H9 (cell line): ENCODE data around the gene CDC42EP3. TPM values are rescaled to one million over a fixed set of nuclear protein-coding genes. Genes with fewer than 3 reads are reported as not detected.

Experiments used
- DNase-seq: peaks from one replicate; pipeline ENCODE4 v3.0.0-alpha.2; 2017
- H2AFZ ChIP-seq: one replicate; pipeline ENCODE4 v1.6.1; 2013; ENCODE audit warnings: mild to moderate bottlenecking, low read length, control low read depth, moderate library complexity
- H2AK5ac ChIP-seq: 2 replicates; pipeline ENCODE4 v1.6.1; 2013; ENCODE audit warnings: low read length, control low read depth, mixed read lengths; ENCODE audit not compliant: insufficient read length
- H2BK120ac ChIP-seq: one replicate; pipeline ENCODE4 v1.6.1; 2013; ENCODE audit warnings: low read depth, mild to moderate bottlenecking, low read length, control low read depth, inconsistent platforms; ENCODE audit not compliant: poor library complexity, severe bottlenecking
- H2BK12ac ChIP-seq: 2 replicates; pipeline ENCODE4 v1.6.1; 2013; ENCODE audit warnings: low read length, control low read depth, mixed read lengths, low read depth; ENCODE audit not compliant: insufficient read length
- H2BK15ac ChIP-seq: 2 replicates; pipeline ENCODE4 v1.6.1; 2013; ENCODE audit warnings: low read depth, low read length, control low read depth
- H2BK20ac ChIP-seq: one replicate; pipeline ENCODE4 v1.6.1; 2013; ENCODE audit warnings: low read depth, mild to moderate bottlenecking, low read length, control low read depth, inconsistent platforms; ENCODE audit not compliant: poor library complexity, severe bottlenecking
- H2BK5ac ChIP-seq: 2 replicates; pipeline ENCODE4 v1.6.1; 2013; ENCODE audit warnings: low read length, control low read depth, mixed read lengths; ENCODE audit not compliant: insufficient read length
- H3K14ac ChIP-seq: 2 replicates; pipeline ENCODE4 v1.6.1; 2013; ENCODE audit warnings: low read length, control low read depth; ENCODE audit not compliant: insufficient read depth
- H3K18ac ChIP-seq: 2 replicates; pipeline ENCODE4 v1.6.1; 2013; ENCODE audit warnings: low read depth, mild to moderate bottlenecking, mixed read lengths, low read length, control low read depth; ENCODE audit not compliant: insufficient read length
- H3K23ac ChIP-seq: 2 replicates; pipeline ENCODE4 v1.6.1; 2013; ENCODE audit warnings: low read length, control low read depth, mixed read lengths, low read depth; ENCODE audit not compliant: insufficient read length
- H3K23me2 ChIP-seq: 2 replicates; pipeline ENCODE4 v1.6.1; 2013; ENCODE audit warnings: low read depth, mild to moderate bottlenecking, mixed read lengths, low read length, control low read depth; ENCODE audit not compliant: insufficient read length, poor library complexity, severe bottlenecking
- H3K27ac ChIP-seq: 2 replicates; pipeline ENCODE4 v1.5.1; 2013; ENCODE audit warnings: low read length, control low read depth, mixed read lengths, low read depth; ENCODE audit not compliant: insufficient read length
- H3K27me3 ChIP-seq: 2 replicates; pipeline ENCODE4 v1.6.1; 2013; ENCODE audit warnings: low read length, control low read depth, inconsistent platforms; ENCODE audit not compliant: insufficient read depth
- H3K4ac ChIP-seq: 2 replicates; pipeline ENCODE4 v1.6.1; 2013; ENCODE audit warnings: low read depth, mild to moderate bottlenecking, control low read depth, inconsistent platforms, low read length, moderate library complexity
- H3K4me1 ChIP-seq: 2 replicates; pipeline ENCODE4 v1.6.1; 2013; ENCODE audit warnings: low read length, control low read depth, inconsistent platforms; ENCODE audit not compliant: insufficient read depth
- H3K4me2 ChIP-seq: 2 replicates; pipeline ENCODE4 v1.6.1; 2013; ENCODE audit warnings: low read length, control low read depth, mixed read lengths; ENCODE audit not compliant: insufficient read length, insufficient read depth
- H3K56ac ChIP-seq: 2 replicates; pipeline ENCODE4 v1.6.1; 2013; ENCODE audit warnings: low read depth, mild to moderate bottlenecking, mixed read lengths, low read length, control low read depth; ENCODE audit not compliant: insufficient read length
- H3K79me1 ChIP-seq: 2 replicates; pipeline ENCODE4 v1.6.1; 2013; ENCODE audit warnings: low read depth, mild to moderate bottlenecking, moderate library complexity, low read length, control low read depth, inconsistent platforms; ENCODE audit not compliant: insufficient read depth, poor library complexity, severe bottlenecking
- H3K79me2 ChIP-seq: 2 replicates; pipeline ENCODE4 v1.6.1; 2013; ENCODE audit warnings: low read length, control low read depth, inconsistent platforms; ENCODE audit not compliant: insufficient read depth
- H3K9ac ChIP-seq: 2 replicates; pipeline ENCODE4 v1.6.1; 2013; ENCODE audit warnings: low read length, control low read depth, mixed read lengths; ENCODE audit not compliant: insufficient read length; ENCODE audit errors: extremely low read depth
- H3K9me3 ChIP-seq: one replicate; pipeline ENCODE4 v1.6.1; 2013; ENCODE audit warnings: low read depth, low read length, inconsistent platforms; ENCODE audit not compliant: control insufficient read depth
- H3T11ph ChIP-seq: one replicate; pipeline ENCODE4 v1.6.1; 2013; ENCODE audit warnings: mild to moderate bottlenecking, low read length, control low read depth, inconsistent platforms
- H4K20me1 ChIP-seq: one replicate; pipeline ENCODE4 v1.6.1; 2013; ENCODE audit not compliant: control insufficient read depth, insufficient read length, insufficient read depth
- H4K5ac ChIP-seq: 2 replicates; pipeline ENCODE4 v1.6.1; 2013; ENCODE audit warnings: low read depth, mild to moderate bottlenecking, mixed read lengths, low read length, control low read depth; ENCODE audit not compliant: insufficient read length
- H4K8ac ChIP-seq: replicated peaks from 2 replicates; pipeline ENCODE4 v1.6.1; 2013; ENCODE audit warnings: low read length, control low read depth, mixed read lengths, low read depth; ENCODE audit not compliant: insufficient read length
- H4K91ac ChIP-seq: 2 replicates; pipeline ENCODE4 v1.6.1; 2013; ENCODE audit warnings: low read depth, mild to moderate bottlenecking, moderate library complexity, mixed read lengths, low read length, control low read depth; ENCODE audit not compliant: insufficient read length
- H3K27ac Mint-ChIP-seq, 3 experiments: 2 replicates in 2 of 3; 3 replicates in 1 of 3; pipeline ENCODE4 v1.8.0; 2020 to 2021; ENCODE audit warnings: mixed read lengths in 3 of 3, mild to moderate bottlenecking in 1 of 3, moderate library complexity in 1 of 3
- H3K27me3 Mint-ChIP-seq: 2 replicates; pipeline ENCODE4 v1.8.0; 2021; ENCODE audit warnings: low read depth, mild to moderate bottlenecking, moderate library complexity, mixed read lengths
- H3K36me3 Mint-ChIP-seq, 3 experiments: 2 replicates in 2 of 3; 3 replicates in 1 of 3; pipeline ENCODE4 v1.8.0; 2020 to 2021; ENCODE audit warnings: low read depth in 3 of 3, mixed read lengths in 3 of 3; ENCODE audit not compliant: insufficient read depth in 1 of 3
- H3K4me1 Mint-ChIP-seq, 2 experiments: 2 replicates each; pipeline ENCODE4 v1.8.0; 2020; ENCODE audit warnings: mixed read lengths in 2 of 2
- H3K4me3 Mint-ChIP-seq, 2 experiments: 2 replicates in 1 of 2; 3 replicates in 1 of 2; pipeline ENCODE4 v1.8.0; 2020 to 2021; ENCODE audit warnings: mild to moderate bottlenecking in 2 of 2, mixed read lengths in 2 of 2, moderate library complexity in 1 of 2
- H3K9me3 Mint-ChIP-seq, 2 experiments: 2 replicates in 1 of 2; 3 replicates in 1 of 2; pipeline ENCODE4 v1.8.0; 2020; ENCODE audit warnings: mild to moderate bottlenecking in 2 of 2, mixed read lengths in 2 of 2, moderate library complexity in 1 of 2
- CTCF ChIP-seq: fragments of 200-600 bp; sonication (generic); conservative IDR thresholded peaks from 3 replicates; pipeline ENCODE4 v1.8.0; 2021; ENCODE audit warnings: antibody characterized with exemption, mild to moderate bottlenecking
- WGBS: extraction: QIAGEN DNeasy Blood & Tissue Kit; methylation state at CpG from one replicate; pipeline ENCODE4 v1.1.7; 2013; ENCODE audit warnings: missing lambda C conversion rate, low lambda C conversion rate, mixed read lengths; ENCODE audit not compliant: insufficient read length; ENCODE audit errors: extremely low coverage; 5-methylcytosine and 5-hydroxymethylcytosine counted together
- total RNA-seq: library from RNA; stranded (reverse); gene quantifications from 2 replicates; pipeline ENCODE4 v1.2.1, GENCODE V29; 2021

Gene CDC42EP3
- total RNA-seq, 1 experiment from 2014 or later, result 61.5 TPM

- H3K56ac ChIP-seq, result no peak overlapping the region
- H2BK5ac ChIP-seq, result no peak overlapping the region
- no peak overlapping the region for H3K4ac ChIP-seq
- no peak for TF ChIP-seq CTCF
- no peaks in the 10 kb centered on the region for H3K23me2 ChIP-seq
- Mint-ChIP-seq H3K27ac (no peak overlapping the region), H3K4me1 (no peaks in the 10 kb centered on the region), H3K4me3 (no peak overlapping the region), H3K9me3 (no peaks in the 10 kb centered on the region; a peak in 2 of 5 replicates), H3K36me3 (no peaks in the 10 kb centered on the region; a peak in 1 of 7 replicates), H3K27me3 (no peaks in the 10 kb centered on the region; the same call in 1 of the 2 replicates)
- WGBS, result no CpG with 5 or more reads among the region's 7 CpGs
- H4K8ac ChIP-seq, result no peak overlapping the region
- H2BK15ac ChIP-seq, result no peak overlapping the region
- H3K79me2 ChIP-seq, result no peaks in the 10 kb centered on the region
- no peak overlapping the region for H3K4me2 ChIP-seq
- H3T11ph ChIP-seq, result no peak overlapping the region
- no peak overlapping the region for H3K14ac ChIP-seq
- H2BK20ac ChIP-seq, result no peak overlapping the region
- no peak overlapping the region for H4K5ac ChIP-seq
- H3K4me1 ChIP-seq, result no peaks in the 10 kb centered on the region
- no peaks in the 10 kb centered on the region for H3K79me1 ChIP-seq
- DNase-seq, result no peak
- no peak overlapping the region for H3K9ac ChIP-seq
- H2BK120ac ChIP-seq, result no peak overlapping the region
- H2AK5ac ChIP-seq, result no peak overlapping the region
- no peak overlapping the region for H2AFZ ChIP-seq
- no peaks in the 10 kb centered on the region for H4K20me1 ChIP-seq
- no peak overlapping the region for H4K91ac ChIP-seq
- H3K27me3 ChIP-seq, result no peaks in the 10 kb centered on the region
- H3K18ac ChIP-seq, result no peak overlapping the region
- H2BK12ac ChIP-seq, result no peak overlapping the region
- H3K27ac ChIP-seq, result no peak overlapping the region
- no peak overlapping the region for H3K23ac ChIP-seq
- no peaks in the 10 kb centered on the region for H3K9me3 ChIP-seq
Measured at GRCh38 chr2:37614061-37614738, 57.2 kb downstream of the CDC42EP3 start.
